ENCODE results near the gene PCDH17. TPM values are rescaled to one million over a fixed set of nuclear protein-coding genes. Genes with fewer than 3 reads are reported as not detected.

PCDH17 gene
- total and polyA plus RNA-seq, 2 of the 8 experiments (the other 6 are each of a cell fraction or from before 2014, with no cell fraction given): 0.20 to 0.60 TPM

DNA sequence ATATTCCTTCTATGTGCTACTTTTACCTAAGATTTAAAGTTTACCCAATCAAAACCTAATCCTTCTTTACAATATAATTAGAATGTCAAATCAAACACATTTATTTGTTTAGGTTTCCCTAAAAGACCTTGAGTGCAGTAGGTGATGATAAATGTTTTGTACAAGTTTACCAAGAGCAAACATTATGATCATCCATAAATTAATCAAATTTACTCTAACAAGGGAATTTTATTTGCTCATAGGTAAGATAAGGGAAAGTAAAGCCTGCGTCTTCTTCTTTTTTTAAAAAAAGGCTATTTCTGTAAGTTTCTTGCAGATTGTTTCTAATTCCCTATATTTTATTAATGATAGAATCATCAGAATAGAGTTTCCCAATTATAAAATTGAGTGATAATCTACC, 48.0 kb upstream of the PCDH17 start:
- H3K23ac ChIP-seq (ENCODE audit: insufficient read length): no peak overlapping the region
- H2BK12ac ChIP-seq (ENCODE audit: low read depth, low read length): no peak overlapping the region
- no peaks in the 10 kb centered on the region; a peak in 1 of 8 replicates for H3K36me3 ChIP-seq (ENCODE audit: control insufficient read depth in 2 of 4, insufficient read depth in 4 of 4, low read length in 3 of 4)
- no peak overlapping the region for H2BK120ac ChIP-seq (replicated peaks; ENCODE audit: low read depth, low read length)
- POLR2A ChIA-PET (ENCODE audit: partially characterized antibody): no interaction called here
- no peak overlapping the region for H2BK20ac ChIP-seq (ENCODE audit: low read length)
- H4K5ac ChIP-seq (ENCODE audit: insufficient read length, low read depth, low read length): no peak overlapping the region
- peaks cover 0 to 3% (median 0%) of the 10 kb centered on the region in 4 experiments; a peak in 1 of 7 replicates for H3K4me1 ChIP-seq (replicated peaks in 1 of 4; ENCODE audit: control insufficient read depth in 3 of 4, insufficient read depth in 4 of 4, low read length in 3 of 4)
- H3K18ac ChIP-seq (ENCODE audit: extremely low read depth, low read length): no peak overlapping the region
- CTCF ChIA-PET (ENCODE audit: partially characterized antibody): interaction anchor here (0.5 to 6.2 kb wide), 7 partner anchors 7 to 391 kb away, joined by 3 to 89 read pairs (median 5); no protein-coding TSS in a partner anchor
- H3K9ac ChIP-seq (replicated peaks in 1 of 4; ENCODE audit: extremely low read depth in 1 of 4, low read depth in 3 of 4, low read length in 3 of 4): no peak overlapping the region
- no peaks in the 10 kb centered on the region for H3K27me3 ChIP-seq (replicated peaks in 1 of 4; ENCODE audit: control insufficient read depth in 3 of 4, extremely low read depth in 1 of 4, insufficient read depth in 3 of 4, low read length in 3 of 4)
- no peaks in the 10 kb centered on the region for H3K9me3 ChIP-seq (ENCODE audit: insufficient read depth in 2 of 2, low read depth in 1 of 2, low read length in 1 of 2)
- no peak overlapping the region for H3K4ac ChIP-seq (replicated peaks; ENCODE audit: insufficient read length, low read depth, low read length)
- no peak overlapping the region for H2BK15ac ChIP-seq (ENCODE audit: low read length)
- no peak overlapping the region for H3K4me2 ChIP-seq (ENCODE audit: insufficient read depth in 1 of 2, low read depth in 2 of 2, low read length in 2 of 2)
- no peak overlapping the region for H3K56ac ChIP-seq (replicated peaks; ENCODE audit: insufficient read length, low read depth, low read length)
- no peak overlapping the region for H2AFZ ChIP-seq (ENCODE audit: low read length)
- H3K27ac ChIP-seq (ENCODE audit: low read depth, low read length): no peak overlapping the region
- FAIRE-seq: no peak
- H2BK5ac ChIP-seq (ENCODE audit: low read depth, low read length): no peak overlapping the region
- DNase-seq (ENCODE audit: low read depth in 1 of 2, low spot score in 2 of 2): no peak
- no peaks in the 10 kb centered on the region for H3K79me2 ChIP-seq (ENCODE audit: control insufficient read depth in 1 of 2, insufficient read depth in 2 of 2, low read length in 2 of 2)
- no peak overlapping the region for H3K14ac ChIP-seq (ENCODE audit: insufficient read length)
- H3K4me3 ChIP-seq (ENCODE audit: extremely low read depth in 1 of 4, insufficient read depth in 2 of 4, low read depth in 3 of 4, low read length in 4 of 4): no peak overlapping the region
- no peak overlapping the region for H2AK5ac ChIP-seq (ENCODE audit: low read depth, low read length)
- H4K8ac ChIP-seq (ENCODE audit: extremely low read depth, insufficient read depth, low read length): no peak overlapping the region
- 83% methylated on average over 1 of the region's 1 CpG; no CpG with 5 or more reads in 1 of the 2 experiments for WGBS, 2 experiments (ENCODE audit: extremely low coverage in 1 of 2, insufficient coverage in 1 of 2, insufficient read length in 1 of 2, insufficient replicate concordance in 2 of 2, low coverage in 1 of 2, low lambda C conversion rate in 2 of 2, missing lambda C conversion rate in 1 of 2)
- H4K91ac ChIP-seq (replicated peaks; ENCODE audit: insufficient read length, low read length): no peak overlapping the region
- H3K79me1 ChIP-seq (ENCODE audit: low read depth, low read length): no peaks in the 10 kb centered on the region
- no peaks in the 10 kb centered on the region for H4K20me1 ChIP-seq (replicated peaks in 1 of 2; ENCODE audit: control insufficient read depth in 1 of 2, insufficient read depth in 2 of 2, low read length in 2 of 2)
- no peaks in the 10 kb centered on the region for H3K23me2 ChIP-seq (ENCODE audit: low read depth, low read length)
- TF ChIP-seq SP1 (IDR thresholded peaks at IDR 0.05; ENCODE audit: low read depth, low read length): no peak
- no peak for TF ChIP-seq KDM1A (IDR thresholded peaks at IDR 0.05; ENCODE audit: borderline replicate concordance, low read length)
- TF ChIP-seq JUN (IDR thresholded peaks at IDR 0.05; ENCODE audit: low read depth, low read length): no peak
- no peak for TF ChIP-seq BRCA1 (IDR thresholded peaks at IDR 0.05; ENCODE audit: low read depth, low read length)
- no peak for TF ChIP-seq SIN3A (conservative IDR thresholded peaks at IDR 0.05 in 1 of 2, IDR thresholded peaks at IDR 0.05 in 1 of 2; ENCODE audit: low read depth in 1 of 2, low read length in 2 of 2)
- TF ChIP-seq EGR1 (IDR thresholded peaks at IDR 0.05; ENCODE audit: borderline replicate concordance, low read depth, low read length): no peak
- TF ChIP-seq CTCF (IDR thresholded peaks at IDR 0.05; ENCODE audit: control extremely low read depth in 1 of 3, insufficient read depth in 1 of 3, low read depth in 1 of 3, low read length in 3 of 3): no peak

Measured in H1 (cell line).